Muscle layer of duodenum (tissue), 2 donors: ENCODE results near the gene AMIGO1.
"Not testable (repeated sequence)": the region's sequence is repeated elsewhere in the genome, so short reads cannot be mapped to it uniquely, and the experiment has no call there.

Source experiments
- H3K27ac ChIP-seq: one replicate; pipeline ENCODE4 v1.7.0; 2013; ENCODE audit warnings: mild to moderate bottlenecking, low read length
- H3K27me3 ChIP-seq: one replicate; pipeline ENCODE4 v1.7.0; 2013; ENCODE audit warnings: low read depth, mild to moderate bottlenecking, control low read depth, low read length
- H3K36me3 ChIP-seq, 2 donors: one replicate each; pipeline ENCODE4 v1.7.0; 2013; ENCODE audit warnings: low read length in 2 of 2, control low read depth in 1 of 2, mild to moderate bottlenecking in 1 of 2; ENCODE audit not compliant: insufficient read depth in 2 of 2, control insufficient read depth in 1 of 2
- H3K4me1 ChIP-seq, 2 donors: one replicate each; pipeline ENCODE4 v1.7.0; 2013; ENCODE audit warnings: low read length in 2 of 2, mild to moderate bottlenecking in 2 of 2, control low read depth in 1 of 2, moderate library complexity in 1 of 2; ENCODE audit not compliant: insufficient read depth in 2 of 2, control insufficient read depth in 1 of 2
- H3K4me3 ChIP-seq, 2 donors: one replicate each; pipeline ENCODE4 v1.7.0; 2013; ENCODE audit warnings: low read length in 2 of 2, low read depth in 1 of 2, mild to moderate bottlenecking in 1 of 2
- H3K9me3 ChIP-seq, 2 donors: one replicate each; pipeline ENCODE4 v1.7.0; 2013; ENCODE audit warnings: low read length in 2 of 2, control low read depth in 1 of 2, mild to moderate bottlenecking in 1 of 2; ENCODE audit not compliant: control insufficient read depth in 1 of 2
- donor health status: healthy.

The AMIGO1 gene

GRCh38 chr1:109478806-109479205, 30.7 kb downstream of the AMIGO1 start:
- Histone ChIP-seq H3K4me3 (no peak overlapping the region), H3K9me3 (no peaks in the 10 kb centered on the region), H3K4me1 (peaks cover 3 to 6% of the 10 kb centered on the region in 2 donors), H3K36me3 (peaks cover 0 to 15% of the 10 kb centered on the region in 2 donors), H3K27ac (no peak overlapping the region), H3K27me3 (no peaks in the 10 kb centered on the region)

- Histone ChIP-seq H3K4me1 (peaks cover 0 to under 1% of the 10 kb centered on the region in 2 donors), H3K36me3 (peaks cover 0 to 15% of the 10 kb centered on the region in 2 donors), H3K27ac (no peak overlapping the region), H3K9me3 (no peaks in the 10 kb centered on the region), H3K4me3 (no peak overlapping the region), H3K27me3 (no peaks in the 10 kb centered on the region)
Measured at GRCh38 chr1:109477821-109478220, 31.7 kb downstream of the AMIGO1 start.

- H3K36me3 ChIP-seq, result peaks cover 0 to 15% of the 10 kb centered on the region in 2 donors
- no peak overlapping the region for H3K27ac ChIP-seq
- no peaks in the 10 kb centered on the region for H3K27me3 ChIP-seq
- H3K9me3 ChIP-seq, result no peaks in the 10 kb centered on the region
- H3K4me3 ChIP-seq, result no peak overlapping the region
- no peaks in the 10 kb centered on the region for H3K4me1 ChIP-seq
Measured at GRCh38 chr1:109476825-109477224, 32.7 kb downstream of the AMIGO1 start.

GRCh38 chr1:109475261-109475660, 34.3 kb downstream of the AMIGO1 start:
- Histone ChIP-seq H3K36me3 (peaks cover 0 to 8% of the 10 kb centered on the region in 2 donors), H3K27ac (no peak overlapping the region), H3K27me3 (no peaks in the 10 kb centered on the region), H3K4me3 (no peak overlapping the region), H3K4me1 (no peaks in the 10 kb centered on the region), H3K9me3 (no peaks in the 10 kb centered on the region)

- H3K27me3 ChIP-seq, result no peaks in the 10 kb centered on the region
Measured at GRCh38 chr1:109474697-109475096, 34.8 kb downstream of the AMIGO1 start.

GRCh38 chr1:109473284-109474057, 36.1 kb downstream of the AMIGO1 start:
- H3K4me3 ChIP-seq, H3K27ac ChIP-seq, H3K36me3 ChIP-seq, H3K9me3 ChIP-seq, H3K27me3 ChIP-seq, H3K4me1 ChIP-seq: not testable (repeated sequence)

More at GRCh38 chr1:109474697-109475096, 34.8 kb downstream of the AMIGO1 start:
- Histone ChIP-seq H3K4me3 (no peak overlapping the region), H3K36me3 (peaks cover 0 to 3% of the 10 kb centered on the region in 2 donors), H3K9me3 (no peaks in the 10 kb centered on the region), H3K27ac (no peak overlapping the region), H3K4me1 (no peaks in the 10 kb centered on the region)

- no peaks in the 10 kb centered on the region for H3K36me3 ChIP-seq
- no peaks in the 10 kb centered on the region for H3K27me3 ChIP-seq
- no peak overlapping the region for H3K27ac ChIP-seq
- H3K4me3 ChIP-seq, result no peak overlapping the region
- no peaks in the 10 kb centered on the region for H3K9me3 ChIP-seq
- H3K4me1 ChIP-seq, result peaks cover 0 to 1% of the 10 kb centered on the region in 2 donors
Measured at GRCh38 chr1:109472779-109473178, 36.7 kb downstream of the AMIGO1 start.

GRCh38 chr1:109470245-109470644, 39.3 kb downstream of the AMIGO1 start:
- H3K27ac ChIP-seq, result no peak overlapping the region
- H3K27me3 ChIP-seq, result peaks cover 5% of the 10 kb centered on the region
- H3K36me3 ChIP-seq, result no peaks in the 10 kb centered on the region
- H3K4me1 ChIP-seq, result peaks cover 0 to 5% of the 10 kb centered on the region in 2 donors
- H3K9me3 ChIP-seq, result no peaks in the 10 kb centered on the region
- no peak overlapping the region for H3K4me3 ChIP-seq

- no peaks in the 10 kb centered on the region for H3K36me3 ChIP-seq
- H3K4me3 ChIP-seq, result no peak overlapping the region
- H3K9me3 ChIP-seq, result no peaks in the 10 kb centered on the region
- peaks cover 0 to 9% of the 10 kb centered on the region in 2 donors for H3K4me1 ChIP-seq
- peaks cover 5% of the 10 kb centered on the region for H3K27me3 ChIP-seq
- no peak overlapping the region for H3K27ac ChIP-seq
Measured at GRCh38 chr1:109468903-109469302, 40.6 kb downstream of the AMIGO1 start.

GRCh38 chr1:109468061-109468460, 41.5 kb downstream of the AMIGO1 start:
- Histone ChIP-seq H3K9me3 (no peaks in the 10 kb centered on the region), H3K36me3 (no peaks in the 10 kb centered on the region), H3K4me3 (no peak overlapping the region), H3K27ac (no peak overlapping the region), H3K4me1 (peaks cover 0 to 9% of the 10 kb centered on the region in 2 donors), H3K27me3 (peaks cover 5% of the 10 kb centered on the region)

GRCh38 chr1:109467301-109467777, 42.2 kb downstream of the AMIGO1 start:
- H3K9me3 ChIP-seq, result no peaks in the 10 kb centered on the region
- H3K36me3 ChIP-seq, result no peaks in the 10 kb centered on the region
- H3K27me3 ChIP-seq, result peaks cover 5% of the 10 kb centered on the region
- H3K4me1 ChIP-seq, result peaks cover 0 to 9% of the 10 kb centered on the region in 2 donors
- H3K27ac ChIP-seq, result no peak overlapping the region
- H3K4me3 ChIP-seq, result peak overlapping the region in 1 of 2 donors; percentile 79
